Caco-2 (cell line): ENCODE results near the gene TRAF3. TPM values are rescaled to one million over a fixed set of nuclear protein-coding genes. Genes with fewer than 3 reads are reported as not detected.

Source experiments
- Bru-seq: library from RNA; stranded (reverse); fragments of 400-500 nt; gene quantifications from one replicate; lab custom pipeline; 2021; lab: Mats Ljungman, UMichigan
- BruChase-seq, 2 experiments: library from RNA; stranded (reverse); fragments of 400-500 nt; gene quantifications; one replicate each; lab custom pipeline; 2021; lab: Mats Ljungman, UMichigan
- BruUV-seq: library from RNA; stranded (reverse); fragments of 400-500 nt; replicated peaks from 2 replicates; lab custom pipeline; 2021; lab: Mats Ljungman, UMichigan
- CTCF ChIA-PET: fragments of 300-600 bp; sonication (Branson Sonifier 250); formaldehyde crosslinking; loops from one replicate; lab custom pipeline; 2022; ENCODE audit warnings: antibody characterized with exemption; lab: Charles Lee
- POLR2A ChIA-PET: fragments of 300-600 bp; sonication (Branson Sonifier 250); formaldehyde crosslinking; loops from one replicate; lab custom pipeline; 2022; ENCODE audit warnings: antibody characterized with exemption; lab: Charles Lee
- DNase-seq, 2 experiments: peaks; one replicate each; pipeline versions ENCODE4 v3.0.0 to v3.0.0-alpha.2; 2020 to 2022
- H3K27me3 ChIP-seq: replicated peaks from 2 replicates; pipeline ENCODE4 v1.6.0; 2011; ENCODE audit warnings: low read length; ENCODE audit not compliant: control insufficient read depth, insufficient read depth
- H3K36me3 ChIP-seq: 2 replicates; pipeline ENCODE4 v1.5.1; 2011; ENCODE audit warnings: low read length; ENCODE audit not compliant: control insufficient read depth, insufficient read depth
- H3K4me1 ChIP-seq: fragments of 250-450 bp; sonication (Bioruptor Pico); 2 replicates; pipeline ENCODE4 v1.5.1; 2020; ENCODE audit warnings: mild to moderate bottlenecking
- H3K4me3 ChIP-seq: 2 replicates; pipeline ENCODE4 v1.5.1; 2011; ENCODE audit warnings: low read depth, mild to moderate bottlenecking, control low read depth, low read length
- H3K9me3 ChIP-seq: fragments of 250-450 bp; sonication (Bioruptor Pico); 2 replicates; pipeline ENCODE4 v1.5.1; 2020; ENCODE audit warnings: mild to moderate bottlenecking, moderate library complexity
- H3K27ac Mint-ChIP-seq: one replicate; pipeline ENCODE4 v1.8.0; 2022; ENCODE audit warnings: mixed read lengths; ENCODE audit not compliant: unreplicated experiment
- H3K27me3 Mint-ChIP-seq: one replicate; pipeline ENCODE4 v1.8.0; 2022; ENCODE audit warnings: mixed read lengths; ENCODE audit not compliant: insufficient read depth, unreplicated experiment
- H3K36me3 Mint-ChIP-seq: one replicate; pipeline ENCODE4 v1.8.0; 2022; ENCODE audit warnings: mild to moderate bottlenecking, mixed read lengths; ENCODE audit not compliant: insufficient read depth, unreplicated experiment
- H3K4me1 Mint-ChIP-seq: one replicate; pipeline ENCODE4 v1.8.0; 2022; ENCODE audit warnings: low read depth, mixed read lengths; ENCODE audit not compliant: unreplicated experiment
- H3K4me3 Mint-ChIP-seq: one replicate; pipeline ENCODE4 v1.8.0; 2022; ENCODE audit warnings: mild to moderate bottlenecking, moderate library complexity, mixed read lengths; ENCODE audit not compliant: unreplicated experiment
- H3K9me3 Mint-ChIP-seq: one replicate; pipeline ENCODE4 v1.8.0; 2022; ENCODE audit warnings: mixed read lengths; ENCODE audit not compliant: unreplicated experiment
- intact Hi-C: fragments of 100-400 bp; cut with micrococcal nuclease; formaldehyde crosslinking; loops from one replicate; pipeline ENCODE4 v1.10.0; 2022; ENCODE audit not compliant: unreplicated experiment
- long read RNA-seq: library from polyadenylated mRNA; stranded (forward); transcript quantifications from one replicate; pipeline ENCODE4 v2.0.0, GENCODE V29; 2022
- total RNA-seq: library from RNA; stranded (reverse); gene quantifications from 2 replicates; pipeline ENCODE4 v1.2.3, GENCODE V29; 2022
- TF ChIP-seq, protein P1 (sequence below), 2 experiments: fragments of 200-600 bp in 1 of 2; IDR thresholded peaks; 1 replicate in 1 of 2; 2 replicates in 1 of 2; pipeline versions ENCODE4 v1.5.1 to v1.8.0; 2011 to 2022; ENCODE audit warnings: antibody characterized with exemption in 1 of 2, control low read depth in 1 of 2, inconsistent platforms in 1 of 2, low read depth in 1 of 2, low read length in 1 of 2, mild to moderate bottlenecking in 1 of 2, moderate library complexity in 1 of 2; ENCODE audit not compliant: insufficient read depth in 1 of 2, severe bottlenecking in 1 of 2, unreplicated experiment in 1 of 2

Gene TRAF3, protein sequence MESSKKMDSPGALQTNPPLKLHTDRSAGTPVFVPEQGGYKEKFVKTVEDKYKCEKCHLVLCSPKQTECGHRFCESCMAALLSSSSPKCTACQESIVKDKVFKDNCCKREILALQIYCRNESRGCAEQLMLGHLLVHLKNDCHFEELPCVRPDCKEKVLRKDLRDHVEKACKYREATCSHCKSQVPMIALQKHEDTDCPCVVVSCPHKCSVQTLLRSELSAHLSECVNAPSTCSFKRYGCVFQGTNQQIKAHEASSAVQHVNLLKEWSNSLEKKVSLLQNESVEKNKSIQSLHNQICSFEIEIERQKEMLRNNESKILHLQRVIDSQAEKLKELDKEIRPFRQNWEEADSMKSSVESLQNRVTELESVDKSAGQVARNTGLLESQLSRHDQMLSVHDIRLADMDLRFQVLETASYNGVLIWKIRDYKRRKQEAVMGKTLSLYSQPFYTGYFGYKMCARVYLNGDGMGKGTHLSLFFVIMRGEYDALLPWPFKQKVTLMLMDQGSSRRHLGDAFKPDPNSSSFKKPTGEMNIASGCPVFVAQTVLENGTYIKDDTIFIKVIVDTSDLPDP
- total RNA-seq (16.6 and 18.3 TPM in 2 replicates), Bru-seq, nascent RNA (percentile 65 among the genes with signal in this experiment), BruChase-seq, experiment 1, labeled RNA remaining after a 2-hour chase (percentile 74 among the genes with signal in this experiment), BruChase-seq, experiment 2, labeled RNA remaining after a 6-hour chase (percentile 79 among the genes with signal in this experiment)
- long read RNA-seq, partial matches to known transcripts: 2 of 11 reads
- long read RNA-seq, other reads (novel, unspliced or antisense): 7 of 11 reads

DNA sequence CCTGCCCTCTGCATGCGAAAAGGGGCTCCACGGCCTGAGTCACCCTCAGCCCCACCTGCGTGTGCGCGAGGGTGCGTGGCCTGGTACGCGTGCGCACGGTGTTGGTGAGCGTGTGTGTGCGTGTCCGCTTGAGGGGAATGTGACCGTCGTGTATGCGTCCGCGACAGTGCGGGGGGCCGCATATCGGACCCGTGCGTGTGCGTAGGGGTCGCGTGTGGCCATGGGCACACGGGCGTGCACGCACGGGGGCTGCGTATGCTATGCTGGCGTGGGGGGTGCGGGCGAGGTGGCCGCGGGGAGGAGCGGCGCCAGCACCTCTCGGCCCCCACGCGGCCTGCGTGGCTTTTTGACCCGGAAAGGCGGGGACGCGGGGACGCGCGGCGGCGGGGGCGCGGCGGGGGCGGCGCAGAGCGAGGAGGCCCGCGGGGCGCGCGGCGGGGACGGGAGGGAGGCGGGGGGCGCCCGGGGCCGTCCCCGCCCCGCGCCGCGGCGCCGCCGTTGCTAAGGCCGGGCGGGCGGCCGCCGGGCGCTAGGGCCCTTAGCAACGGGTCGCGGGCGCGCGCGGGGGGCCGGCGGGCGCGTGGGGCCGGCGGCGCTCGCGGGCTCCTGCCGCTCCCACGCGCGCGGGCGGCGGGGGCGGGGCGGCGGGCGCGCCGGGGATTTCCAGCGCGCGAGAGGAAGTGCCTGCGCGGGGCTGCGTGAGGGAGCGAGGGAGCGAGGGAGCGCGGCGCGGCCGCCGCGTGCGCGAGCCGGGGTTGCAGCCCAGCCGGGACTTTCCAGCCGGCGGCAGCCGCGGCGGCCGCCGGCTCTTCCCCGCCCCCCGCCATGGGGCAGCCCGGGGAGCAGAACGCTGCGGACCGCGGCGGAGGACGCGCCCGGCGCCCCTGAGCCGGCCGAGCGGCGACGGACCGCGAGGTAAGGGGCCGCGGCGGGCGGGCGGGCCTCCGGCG, at the start of gene TRAF3:
Gene TRAF3, plus strand, starts transcription at position 689 of the 950 bp plus-strand sequence. CDS start 92,753 bp downstream, outside the sequence.
- H3K9me3 ChIP-seq: no peaks in the 10 kb centered on the region
- DNase-seq: peak in 1 of 2 experiments; percentile 57
- ChIA-PET POLR2A (no interaction called here), CTCF (no interaction called here)
- peak within 1 kb of the TSS; percentile 33 for H3K27ac Mint-ChIP-seq
- H3K27me3 ChIP-seq: no peaks in the 10 kb centered on the region
- TF ChIP-seq, protein P1, sequence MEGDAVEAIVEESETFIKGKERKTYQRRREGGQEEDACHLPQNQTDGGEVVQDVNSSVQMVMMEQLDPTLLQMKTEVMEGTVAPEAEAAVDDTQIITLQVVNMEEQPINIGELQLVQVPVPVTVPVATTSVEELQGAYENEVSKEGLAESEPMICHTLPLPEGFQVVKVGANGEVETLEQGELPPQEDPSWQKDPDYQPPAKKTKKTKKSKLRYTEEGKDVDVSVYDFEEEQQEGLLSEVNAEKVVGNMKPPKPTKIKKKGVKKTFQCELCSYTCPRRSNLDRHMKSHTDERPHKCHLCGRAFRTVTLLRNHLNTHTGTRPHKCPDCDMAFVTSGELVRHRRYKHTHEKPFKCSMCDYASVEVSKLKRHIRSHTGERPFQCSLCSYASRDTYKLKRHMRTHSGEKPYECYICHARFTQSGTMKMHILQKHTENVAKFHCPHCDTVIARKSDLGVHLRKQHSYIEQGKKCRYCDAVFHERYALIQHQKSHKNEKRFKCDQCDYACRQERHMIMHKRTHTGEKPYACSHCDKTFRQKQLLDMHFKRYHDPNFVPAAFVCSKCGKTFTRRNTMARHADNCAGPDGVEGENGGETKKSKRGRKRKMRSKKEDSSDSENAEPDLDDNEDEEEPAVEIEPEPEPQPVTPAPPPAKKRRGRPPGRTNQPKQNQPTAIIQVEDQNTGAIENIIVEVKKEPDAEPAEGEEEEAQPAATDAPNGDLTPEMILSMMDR (IDR thresholded peaks at IDR 0.05; ENCODE audit: insufficient read depth in 1 of 2, low read depth in 1 of 2, low read length in 1 of 2, severe bottlenecking in 1 of 2, unreplicated experiment in 1 of 2): no peak
- no TSS peak for BruUV-seq
- H3K4me1 ChIP-seq: peaks cover 14% of the 10 kb centered on the region
- peaks cover 23% of the 10 kb centered on the region for H3K36me3 Mint-ChIP-seq
- H3K27me3 Mint-ChIP-seq: no peaks in the 10 kb centered on the region
- peak within 1 kb of the TSS; percentile 54 for H3K4me3 ChIP-seq
- no peaks in the 10 kb centered on the region for H3K9me3 Mint-ChIP-seq
- peak within 1 kb of the TSS; percentile 73 for H3K4me3 Mint-ChIP-seq
- intact Hi-C loops: loop anchor here (5.0 to 10.0 kb wide), 2 partner anchors 98 to 185 kb away; partner anchors contain the start of gene RCOR1
- no peaks in the 10 kb centered on the region for H3K36me3 ChIP-seq
- H3K4me1 Mint-ChIP-seq: peaks cover 14% of the 10 kb centered on the region

DNA sequence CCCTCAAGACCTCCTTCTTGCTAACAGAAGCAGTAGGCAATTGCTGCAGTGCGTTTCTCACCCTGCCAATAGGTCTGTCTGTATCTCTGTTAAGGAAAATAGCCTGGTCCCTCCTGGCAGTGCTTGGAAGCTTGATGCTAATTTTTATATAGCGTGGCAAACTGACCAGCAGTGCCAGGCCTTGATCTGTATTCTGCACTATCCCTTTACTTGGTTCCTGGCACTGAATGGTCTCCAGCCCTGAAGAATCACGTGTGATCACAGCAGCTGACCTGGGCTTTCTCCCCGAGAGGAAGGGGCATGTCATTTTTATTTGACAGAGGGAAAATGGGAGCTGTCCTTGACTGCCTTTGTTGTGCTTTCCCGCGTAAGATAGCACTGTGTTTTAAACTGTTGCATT, 48.7 kb upstream of the TRAF3 start:
- no peak overlapping the region for H3K4me3 ChIP-seq
- H3K9me3 ChIP-seq: no peaks in the 10 kb centered on the region
- peaks cover 4% of the 10 kb centered on the region for H3K36me3 ChIP-seq
- H3K9me3 Mint-ChIP-seq: no peaks in the 10 kb centered on the region
- CTCF ChIA-PET: no interaction called here
- H3K27me3 Mint-ChIP-seq: no peaks in the 10 kb centered on the region
- peaks cover 7% of the 10 kb centered on the region for H3K4me1 Mint-ChIP-seq
- peaks cover 65% of the 10 kb centered on the region for H3K36me3 Mint-ChIP-seq
- H3K4me1 ChIP-seq: 0 out of 2 replicates have a peak, but pooled peaks cover 6% of the 10 kb centered on the region
- no peak for DNase-seq
- H3K27me3 ChIP-seq: no peaks in the 10 kb centered on the region
- intact Hi-C loops: no loop called here
- POLR2A ChIA-PET: no interaction called here
- H3K27ac Mint-ChIP-seq: no peak overlapping the region
- BruUV-seq: TSS peak; percentile 14
- TF ChIP-seq, protein P1 (IDR thresholded peaks at IDR 0.05; ENCODE audit: insufficient read depth in 1 of 2, low read depth in 1 of 2, low read length in 1 of 2, severe bottlenecking in 1 of 2, unreplicated experiment in 1 of 2): no peak
- H3K4me3 Mint-ChIP-seq: no peak overlapping the region
